Breast epithelium (tissue), 3 donors: Measurements from ENCODE around the gene UACA.

ENCODE experiments used
- POLR2A ChIP-seq: fragments of 450-650 bp; IDR thresholded peaks from one replicate; pipeline ENCODE4 v1.6.1; 2016; ENCODE audit warnings: antibody characterized with exemption, mild to moderate bottlenecking, moderate library complexity
- POLR2AphosphoS5 ChIP-seq, 3 donors: sonication (generic); formaldehyde crosslinking; IDR thresholded peaks; one replicate each; pipeline ENCODE4 v1.6.1; 2017; ENCODE audit warnings: antibody characterized with exemption in 3 of 3
- TF ChIP-seq, protein P1 (sequence below), 3 donors: fragments of 450-650 bp; IDR thresholded peaks; one replicate each; pipeline ENCODE4 v1.5.1; 2016 to 2017; ENCODE audit warnings: antibody characterized with exemption in 3 of 3, mild to moderate bottlenecking in 3 of 3, moderate library complexity in 3 of 3

DNA sequence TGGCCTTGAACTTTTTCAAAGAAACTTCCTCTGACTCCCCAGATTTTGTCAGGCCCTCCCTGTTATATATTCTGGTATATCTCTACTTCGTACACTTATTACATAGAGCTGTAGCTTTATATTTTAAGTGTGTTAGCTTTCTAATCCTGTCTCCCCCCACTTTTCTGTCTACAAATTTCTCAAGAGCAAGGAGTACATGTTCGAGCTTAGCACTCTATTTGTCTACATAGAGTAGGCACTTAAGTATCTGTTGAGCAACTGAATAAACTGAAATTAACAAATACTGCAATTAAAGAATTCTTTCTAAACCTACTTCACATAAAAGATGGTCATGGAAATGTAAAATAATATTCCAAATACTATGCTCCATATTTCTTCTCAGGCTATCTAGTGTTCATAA, 39.4 kb downstream of the UACA start:
- TF ChIP-seq, protein P1, sequence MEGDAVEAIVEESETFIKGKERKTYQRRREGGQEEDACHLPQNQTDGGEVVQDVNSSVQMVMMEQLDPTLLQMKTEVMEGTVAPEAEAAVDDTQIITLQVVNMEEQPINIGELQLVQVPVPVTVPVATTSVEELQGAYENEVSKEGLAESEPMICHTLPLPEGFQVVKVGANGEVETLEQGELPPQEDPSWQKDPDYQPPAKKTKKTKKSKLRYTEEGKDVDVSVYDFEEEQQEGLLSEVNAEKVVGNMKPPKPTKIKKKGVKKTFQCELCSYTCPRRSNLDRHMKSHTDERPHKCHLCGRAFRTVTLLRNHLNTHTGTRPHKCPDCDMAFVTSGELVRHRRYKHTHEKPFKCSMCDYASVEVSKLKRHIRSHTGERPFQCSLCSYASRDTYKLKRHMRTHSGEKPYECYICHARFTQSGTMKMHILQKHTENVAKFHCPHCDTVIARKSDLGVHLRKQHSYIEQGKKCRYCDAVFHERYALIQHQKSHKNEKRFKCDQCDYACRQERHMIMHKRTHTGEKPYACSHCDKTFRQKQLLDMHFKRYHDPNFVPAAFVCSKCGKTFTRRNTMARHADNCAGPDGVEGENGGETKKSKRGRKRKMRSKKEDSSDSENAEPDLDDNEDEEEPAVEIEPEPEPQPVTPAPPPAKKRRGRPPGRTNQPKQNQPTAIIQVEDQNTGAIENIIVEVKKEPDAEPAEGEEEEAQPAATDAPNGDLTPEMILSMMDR (IDR thresholded peaks at IDR 0.05) = no peak
- TF ChIP-seq POLR2A (no peak), POLR2AphosphoS5 (IDR thresholded peaks at IDR 0.05) (no peak)
